Lung microvascular endothelial cell (primary cell): ENCODE data around the gene CELSR2. TPM values are rescaled to one million over a fixed set of nuclear protein-coding genes. Genes with fewer than 3 reads are reported as not detected.
"Not testable (repeated sequence)": the region's sequence is repeated elsewhere in the genome, so short reads cannot be mapped to it uniquely, and the experiment has no call there.

ENCODE experiments used
- DNase-seq, 2 donors: peaks; one replicate each; pipeline versions ENCODE4 v3.0.0 to v3.0.0-alpha.2; 2010; ENCODE audit warnings: low read depth in 2 of 2
- total RNA-seq: library from RNA; depleted of rRNA; stranded (reverse); fragments of >200 nt; gene quantifications from 2 replicates; pipeline ENCODE4 v1.2.1, GENCODE V29; 2014

CELSR2 gene
- total RNA-seq, 1 donor from 2014 or later: 0.79 TPM

GRCh38 chr1:109304226-109304920 is 55.0 kb downstream of the CELSR2 start:
- no peak for DNase-seq

- not testable (repeated sequence) for DNase-seq
Observed at GRCh38 chr1:109305991-109306390, 56.7 kb downstream of the CELSR2 start.

- DNase-seq: no peak
Observed at GRCh38 chr1:109306832-109307273, 57.5 kb downstream of the CELSR2 start, which contains the start of gene MYBPHL. Gene MYBPHL (minus strand): TSS chr1:109307011. CDS start chr1:109306991, 20 bp downstream.

GRCh38 chr1:109307274-109308021 is 58.1 kb downstream of the CELSR2 start:
- DNase-seq: no peak

- DNase-seq: no peak
Observed at GRCh38 chr1:109309347-109309746, 60.0 kb downstream of the CELSR2 start.

- DNase-seq: no peak
Observed at GRCh38 chr1:109312246-109312645, 62.9 kb downstream of the CELSR2 start.

- no peak for DNase-seq
Observed at GRCh38 chr1:109312978-109313775, 63.8 kb downstream of the CELSR2 start.

- no peak for DNase-seq
Observed at GRCh38 chr1:109314795-109315194, 65.5 kb downstream of the CELSR2 start.

- DNase-seq: no peak
Observed at GRCh38 chr1:109315288-109315687, 65.9 kb downstream of the CELSR2 start.

GRCh38 chr1:109316506-109316905 is 67.2 kb downstream of the CELSR2 start:
- no peak for DNase-seq

GRCh38 chr1:109319114-109319513 is 69.8 kb downstream of the CELSR2 start:
- DNase-seq: no peak

- no peak for DNase-seq
Observed at GRCh38 chr1:109322974-109323373, 73.6 kb downstream of the CELSR2 start.

Other genes starting within 250 kb of the CELSR2 start
- 12.9 and 15.3 TPM in 2 replicates for gene WDR47, start 207.4 kb upstream of the CELSR2 start, total RNA-seq
- 35.3 and 70.2 TPM in 2 replicates for gene TAF13, start 173.5 kb upstream of the CELSR2 start, total RNA-seq
- 16.6 and 22.6 TPM in 2 replicates for gene TMEM167B, start 158.8 kb upstream of the CELSR2 start, total RNA-seq
- under 0.01 and 0.22 TPM in 2 replicates for gene ELAPOR1, start 135.4 kb upstream of the CELSR2 start, total RNA-seq
- 118 and 179 TPM in 2 replicates for gene SARS1, start 35.6 kb upstream of the CELSR2 start, total RNA-seq
- 0.79 and 2.8 TPM in 2 replicates for gene PSRC1, start 33.6 kb downstream of the CELSR2 start, total RNA-seq
- gene MYBPHL, start 57.5 kb downstream of the CELSR2 start, total RNA-seq: not detected in 2 replicates
- 9.5 and 11.6 TPM in 2 replicates for gene SORT1, start 148.4 kb downstream of the CELSR2 start, total RNA-seq
- gene PSMA5, start 176.9 kb downstream of the CELSR2 start, total RNA-seq: 33.7 and 42.5 TPM in 2 replicates
- under 0.01 TPM in 1 of 2 replicates, not detected in the other for gene SYPL2, start 217.0 kb downstream of the CELSR2 start, total RNA-seq
- gene ATXN7L2, start 234.4 kb downstream of the CELSR2 start, total RNA-seq: 0.65 and 0.79 TPM in 2 replicates
- gene CYB561D1, start 244.6 kb downstream of the CELSR2 start, total RNA-seq: 3.1 and 4.6 TPM in 2 replicates